Tibial nerve (tissue), 4 donors: Measurements from ENCODE around the gene SUFU. TPM values are rescaled to one million over a fixed set of nuclear protein-coding genes. Genes with fewer than 3 reads are reported as not detected.

Experiments used
- DNase-seq, 2 donors: peaks; one replicate each; pipeline ENCODE4 v3.0.0-alpha.2; 2019; ENCODE audit warnings: low spot score in 2 of 2
- H3K27ac ChIP-seq, 4 donors: fragments of 200-600 bp; sonication (generic) in 3 of 4; one replicate each; pipeline ENCODE4 v1.5.1; 2017 to 2019; ENCODE audit warnings: mild to moderate bottlenecking in 1 of 4
- H3K27me3 ChIP-seq, 2 donors: fragments of 200-600 bp; sonication (generic) in 1 of 2; one replicate each; pipeline versions ENCODE4 v1.5.1 to v1.6.0; 2017 to 2019
- H3K36me3 ChIP-seq, 3 donors: fragments of 200-600 bp; sonication (generic); one replicate each; pipeline ENCODE4 v1.5.1; 2018 to 2019
- H3K4me1 ChIP-seq, 4 donors: fragments of 200-600 bp; sonication (generic) in 3 of 4; one replicate each; pipeline ENCODE4 v1.5.1; 2017 to 2019
- H3K4me3 ChIP-seq, 4 donors: fragments of 200-600 bp; sonication (generic) in 3 of 4; one replicate each; pipeline ENCODE4 v1.5.1; 2017 to 2019; ENCODE audit warnings: mild to moderate bottlenecking in 1 of 4, moderate library complexity in 1 of 4
- H3K9me3 ChIP-seq, 4 donors: fragments of 200-600 bp; sonication (generic) in 3 of 4; one replicate each; pipeline ENCODE4 v1.5.1; 2017 to 2019
- EP300 ChIP-seq, 2 donors: sonication (generic); formaldehyde crosslinking; IDR thresholded peaks; one replicate each; pipeline ENCODE4 v1.6.1; 2017; ENCODE audit warnings: antibody characterized with exemption in 2 of 2, mild to moderate bottlenecking in 1 of 2
- POLR2A ChIP-seq, 2 donors: fragments of 450-650 bp; IDR thresholded peaks; one replicate each; pipeline ENCODE4 v1.6.1; 2017; ENCODE audit warnings: antibody characterized with exemption in 2 of 2, mild to moderate bottlenecking in 2 of 2, moderate library complexity in 2 of 2
- WGBS, 2 donors: methylation state at CpG; one replicate each; pipeline ENCODE4 v1.1.5; 2018; 5-methylcytosine and 5-hydroxymethylcytosine counted together
- total RNA-seq, 4 donors: library from RNA; depleted of rRNA; stranded (reverse); fragments of >200 nt; gene quantifications; one replicate each; pipeline ENCODE4 v1.1.0, GENCODE V29; 2016
- TF ChIP-seq, protein P1 (sequence below), 5 experiments: fragments of 200-600 bp in 3 of 5; fragments of 450-650 bp in 2 of 5; sonication (generic) in 3 of 5; IDR thresholded peaks; one replicate each; pipeline ENCODE4 v1.5.1; 2016 to 2019; ENCODE audit warnings: antibody characterized with exemption in 5 of 5, mild to moderate bottlenecking in 3 of 5, moderate library complexity in 2 of 5

The SUFU gene
- total RNA-seq, 4 donors from 2014 or later: 9.8 to 17.1 (median 14.2) TPM

DNA sequence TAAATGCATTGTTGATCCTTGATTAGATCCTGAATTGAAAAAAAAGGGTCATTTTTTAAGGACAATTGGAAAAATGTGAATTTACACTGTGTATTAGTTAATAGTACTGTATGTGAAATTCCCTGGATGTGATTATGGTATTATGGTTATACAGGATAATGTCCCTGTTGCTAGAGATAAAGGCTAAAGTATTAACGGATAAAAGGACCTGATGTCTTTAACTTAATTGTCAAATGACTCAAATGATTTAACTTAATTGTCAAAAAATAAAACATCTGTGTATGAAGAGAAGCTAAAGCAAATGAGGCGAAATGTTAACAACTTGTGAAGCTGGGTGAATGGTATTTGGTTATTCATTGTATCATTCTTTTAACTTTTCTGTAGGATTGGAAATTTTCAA, 48.8 kb downstream of the SUFU start:
- Histone ChIP-seq H3K9me3 (no peaks in the 10 kb centered on the region), H3K4me3 (no peak overlapping the region), H3K27ac (no peak overlapping the region), H3K4me1 (peaks cover 0 to 8% (median 0%) of the 10 kb centered on the region in 4 donors), H3K36me3 (peaks cover 2 to 29% (median 6%) of the 10 kb centered on the region in 3 donors), H3K27me3 (no peaks in the 10 kb centered on the region)
- DNase-seq: no peak
- 85 to 88% methylated on average over 2 of the region's 2 CpGs for WGBS, 2 donors
- no peak for TF ChIP-seq EP300 (IDR thresholded peaks at IDR 0.05)
- TF ChIP-seq, protein P1, sequence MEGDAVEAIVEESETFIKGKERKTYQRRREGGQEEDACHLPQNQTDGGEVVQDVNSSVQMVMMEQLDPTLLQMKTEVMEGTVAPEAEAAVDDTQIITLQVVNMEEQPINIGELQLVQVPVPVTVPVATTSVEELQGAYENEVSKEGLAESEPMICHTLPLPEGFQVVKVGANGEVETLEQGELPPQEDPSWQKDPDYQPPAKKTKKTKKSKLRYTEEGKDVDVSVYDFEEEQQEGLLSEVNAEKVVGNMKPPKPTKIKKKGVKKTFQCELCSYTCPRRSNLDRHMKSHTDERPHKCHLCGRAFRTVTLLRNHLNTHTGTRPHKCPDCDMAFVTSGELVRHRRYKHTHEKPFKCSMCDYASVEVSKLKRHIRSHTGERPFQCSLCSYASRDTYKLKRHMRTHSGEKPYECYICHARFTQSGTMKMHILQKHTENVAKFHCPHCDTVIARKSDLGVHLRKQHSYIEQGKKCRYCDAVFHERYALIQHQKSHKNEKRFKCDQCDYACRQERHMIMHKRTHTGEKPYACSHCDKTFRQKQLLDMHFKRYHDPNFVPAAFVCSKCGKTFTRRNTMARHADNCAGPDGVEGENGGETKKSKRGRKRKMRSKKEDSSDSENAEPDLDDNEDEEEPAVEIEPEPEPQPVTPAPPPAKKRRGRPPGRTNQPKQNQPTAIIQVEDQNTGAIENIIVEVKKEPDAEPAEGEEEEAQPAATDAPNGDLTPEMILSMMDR (IDR thresholded peaks at IDR 0.05): no peak
- TF ChIP-seq POLR2A (IDR thresholded peaks at IDR 0.05): no peak

DNA sequence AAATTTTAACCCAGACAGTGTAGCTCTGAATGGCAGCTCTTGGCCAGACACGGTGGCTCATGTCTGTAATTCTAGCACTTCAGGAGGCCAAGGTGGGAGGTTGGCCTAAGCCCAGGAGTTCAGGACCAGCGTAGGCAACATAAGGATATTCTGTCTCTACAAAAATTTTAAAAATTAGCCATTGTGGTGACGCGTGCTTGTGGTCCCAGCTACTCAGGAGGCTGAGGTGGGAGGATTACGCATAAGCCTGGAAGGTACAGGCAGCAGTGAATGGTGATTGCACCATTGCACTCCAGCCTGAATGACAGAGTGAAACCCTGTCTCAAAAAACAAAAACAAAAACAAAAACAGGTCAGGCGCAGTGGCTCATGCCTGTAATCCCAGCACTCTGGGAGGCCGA, 50.0 kb downstream of the SUFU start:
- TF ChIP-seq POLR2A (IDR thresholded peaks at IDR 0.05) (no peak), EP300 (IDR thresholded peaks at IDR 0.05) (no peak)
- TF ChIP-seq, protein P1 (IDR thresholded peaks at IDR 0.05): no peak
- Histone ChIP-seq H3K36me3 (peaks cover 2 to 32% (median 6%) of the 10 kb centered on the region in 3 donors), H3K9me3 (no peaks in the 10 kb centered on the region), H3K27ac (no peak overlapping the region), H3K4me1 (peaks cover 0 to 8% (median 0%) of the 10 kb centered on the region in 4 donors), H3K27me3 (no peaks in the 10 kb centered on the region), H3K4me3 (no peak overlapping the region)
- WGBS, 2 donors: 91 to 95% methylated on average over 7 of the region's 7 CpGs
- no peak for DNase-seq

DNA sequence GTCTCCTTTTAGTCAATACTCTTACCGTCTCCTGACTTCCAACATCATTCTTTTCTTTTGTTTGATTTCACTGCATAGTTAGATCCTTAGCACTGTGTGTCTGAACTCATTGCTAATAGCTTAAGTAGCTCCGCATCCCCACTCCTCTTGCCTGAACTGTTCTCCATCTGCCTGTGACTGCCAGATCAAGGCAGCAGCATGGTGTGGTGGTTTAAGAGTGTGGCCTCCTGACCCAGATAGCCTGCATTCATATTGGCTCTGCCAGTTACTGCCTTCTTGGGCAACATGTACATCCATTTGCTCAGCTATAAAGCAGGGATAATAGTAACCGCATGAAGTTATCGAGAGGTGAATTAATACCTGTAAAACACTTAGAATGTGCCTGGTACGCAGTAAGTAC, 50.8 kb downstream of the SUFU start:
- 97 to 100% methylated on average over 5 of the region's 5 CpGs for WGBS, 2 donors
- Histone ChIP-seq H3K36me3 (peaks cover 2 to 32% (median 6%) of the 10 kb centered on the region in 3 donors), H3K9me3 (no peaks in the 10 kb centered on the region), H3K27ac (no peak overlapping the region), H3K4me3 (no peak overlapping the region), H3K4me1 (peaks cover 0 to 8% (median 0%) of the 10 kb centered on the region in 4 donors), H3K27me3 (no peaks in the 10 kb centered on the region)
- TF ChIP-seq POLR2A (IDR thresholded peaks at IDR 0.05): no peak
- no peak for DNase-seq

DNA sequence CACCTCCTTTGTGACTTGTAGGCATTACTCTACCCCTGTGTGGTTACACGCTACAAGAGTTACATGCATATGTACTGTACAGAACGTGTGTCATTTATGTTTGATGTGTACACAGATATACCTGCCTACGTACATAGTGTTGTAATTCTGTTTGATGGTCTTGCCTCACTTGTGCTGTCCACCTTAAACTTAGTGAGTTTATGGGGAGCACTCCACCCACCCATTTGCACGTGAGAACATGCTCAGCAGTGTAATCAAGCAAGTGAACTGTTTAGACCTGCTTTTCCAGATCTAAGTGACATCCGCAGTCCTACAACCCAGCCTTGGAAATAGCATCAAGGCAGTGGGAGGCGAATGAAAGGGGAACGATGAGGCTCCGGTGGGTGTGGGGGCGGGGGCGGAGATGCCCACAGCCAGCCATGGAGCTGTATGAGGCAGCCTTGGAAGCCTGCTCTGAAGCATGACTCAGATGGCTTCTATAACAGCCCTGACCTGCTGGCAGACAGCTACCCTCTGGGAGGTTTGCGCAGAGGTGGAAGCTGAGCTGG, 52.1 kb downstream of the SUFU start:
- Histone ChIP-seq H3K9me3 (no peaks in the 10 kb centered on the region), H3K4me1 (peaks cover 0 to 8% (median 0%) of the 10 kb centered on the region in 4 donors), H3K27me3 (no peaks in the 10 kb centered on the region), H3K4me3 (no peak overlapping the region), H3K27ac (no peak overlapping the region), H3K36me3 (peaks cover 2 to 19% (median 5%) of the 10 kb centered on the region in 3 donors)
- DNase-seq: no peak
- WGBS, 2 donors: 46 to 64% methylated on average over 11 of the region's 11 CpGs
- TF ChIP-seq POLR2A (IDR thresholded peaks at IDR 0.05): no peak
- TF ChIP-seq, protein P1 (IDR thresholded peaks at IDR 0.05): no peak
- TF ChIP-seq EP300 (IDR thresholded peaks at IDR 0.05): no peak

DNA sequence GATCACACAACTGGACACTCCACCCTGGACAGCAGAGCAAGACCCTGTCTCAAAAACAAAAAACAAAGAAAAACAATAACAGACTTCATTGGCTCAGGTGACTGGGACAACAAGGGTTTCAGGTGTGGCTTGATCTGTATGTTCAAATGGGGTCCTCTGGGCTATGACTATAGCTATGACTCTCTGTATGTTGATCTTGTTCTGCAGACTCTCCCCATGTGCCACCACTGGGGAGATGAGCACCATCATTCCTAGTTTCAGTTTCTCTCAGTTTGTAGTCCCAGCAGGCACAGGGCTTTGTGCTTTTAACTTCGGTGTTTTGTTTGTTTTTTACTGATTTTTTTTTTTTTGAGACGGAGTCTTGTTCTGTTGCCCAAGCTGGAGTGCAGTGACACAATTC, 53.8 kb downstream of the SUFU start:
- H3K27ac ChIP-seq: no peak overlapping the region
- peaks cover 0 to 8% (median 0%) of the 10 kb centered on the region in 4 donors for H3K4me1 ChIP-seq
- DNase-seq: no peak
- H3K27me3 ChIP-seq: no peaks in the 10 kb centered on the region
- H3K9me3 ChIP-seq: no peaks in the 10 kb centered on the region
- H3K4me3 ChIP-seq: no peak overlapping the region
- peaks cover 0 to 9% (median 2%) of the 10 kb centered on the region in 3 donors for H3K36me3 ChIP-seq
- 63 to 74% methylated on average over 2 of the region's 2 CpGs for WGBS, 2 donors
- TF ChIP-seq, protein P1 (IDR thresholded peaks at IDR 0.05): no peak
- no peak for TF ChIP-seq POLR2A (IDR thresholded peaks at IDR 0.05)
- no peak for TF ChIP-seq EP300 (IDR thresholded peaks at IDR 0.05)
